ENCODE data around the gene CCND3. TPM values are rescaled to one million over a fixed set of nuclear protein-coding genes. Genes with fewer than 3 reads are reported as not detected.

CCND3 gene
- total RNA-seq, 1 donor from 2014 or later = 182 TPM

GRCh38 chr6:41929924-41930323 lies 11.7 kb downstream of the CCND3 start:
- Histone ChIP-seq H3K27ac (no peak overlapping the region), H3K27me3 (ENCODE audit: low read depth) (no peaks in the 10 kb centered on the region), H3K9me3 (no peaks in the 10 kb centered on the region), H3K4me1 (peaks cover 9% of the 10 kb centered on the region), H3K36me3 (peaks cover 87% of the 10 kb centered on the region), H3K4me3 (no peak overlapping the region)
- intact Hi-C loops (cut with DNase I) = loop anchor here (10.0 kb wide), 1 partner anchor 115 kb away; no protein-coding TSS in a partner anchor
- TF ChIP-seq, protein P1, sequence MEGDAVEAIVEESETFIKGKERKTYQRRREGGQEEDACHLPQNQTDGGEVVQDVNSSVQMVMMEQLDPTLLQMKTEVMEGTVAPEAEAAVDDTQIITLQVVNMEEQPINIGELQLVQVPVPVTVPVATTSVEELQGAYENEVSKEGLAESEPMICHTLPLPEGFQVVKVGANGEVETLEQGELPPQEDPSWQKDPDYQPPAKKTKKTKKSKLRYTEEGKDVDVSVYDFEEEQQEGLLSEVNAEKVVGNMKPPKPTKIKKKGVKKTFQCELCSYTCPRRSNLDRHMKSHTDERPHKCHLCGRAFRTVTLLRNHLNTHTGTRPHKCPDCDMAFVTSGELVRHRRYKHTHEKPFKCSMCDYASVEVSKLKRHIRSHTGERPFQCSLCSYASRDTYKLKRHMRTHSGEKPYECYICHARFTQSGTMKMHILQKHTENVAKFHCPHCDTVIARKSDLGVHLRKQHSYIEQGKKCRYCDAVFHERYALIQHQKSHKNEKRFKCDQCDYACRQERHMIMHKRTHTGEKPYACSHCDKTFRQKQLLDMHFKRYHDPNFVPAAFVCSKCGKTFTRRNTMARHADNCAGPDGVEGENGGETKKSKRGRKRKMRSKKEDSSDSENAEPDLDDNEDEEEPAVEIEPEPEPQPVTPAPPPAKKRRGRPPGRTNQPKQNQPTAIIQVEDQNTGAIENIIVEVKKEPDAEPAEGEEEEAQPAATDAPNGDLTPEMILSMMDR (IDR thresholded peaks at IDR 0.05) = no peak
- DNase-seq (no peak), ATAC-seq (peak; percentile 25 to 42)

GRCh38 chr6:41927253-41927652 lies 14.4 kb downstream of the CCND3 start:
- no peak overlapping the region for H3K27ac ChIP-seq
- H3K36me3 ChIP-seq = peaks cover 61% of the 10 kb centered on the region
- no peaks in the 10 kb centered on the region for H3K9me3 ChIP-seq
- no peak overlapping the region for H3K4me3 ChIP-seq
- DNase-seq (no peak), ATAC-seq (no peak)
- peaks cover 21% of the 10 kb centered on the region for H3K4me1 ChIP-seq
- TF ChIP-seq, protein P1 (IDR thresholded peaks at IDR 0.05) = no peak
- intact Hi-C loops (cut with DNase I) = no loop called here
- no peaks in the 10 kb centered on the region for H3K27me3 ChIP-seq (ENCODE audit: low read depth)

DNA sequence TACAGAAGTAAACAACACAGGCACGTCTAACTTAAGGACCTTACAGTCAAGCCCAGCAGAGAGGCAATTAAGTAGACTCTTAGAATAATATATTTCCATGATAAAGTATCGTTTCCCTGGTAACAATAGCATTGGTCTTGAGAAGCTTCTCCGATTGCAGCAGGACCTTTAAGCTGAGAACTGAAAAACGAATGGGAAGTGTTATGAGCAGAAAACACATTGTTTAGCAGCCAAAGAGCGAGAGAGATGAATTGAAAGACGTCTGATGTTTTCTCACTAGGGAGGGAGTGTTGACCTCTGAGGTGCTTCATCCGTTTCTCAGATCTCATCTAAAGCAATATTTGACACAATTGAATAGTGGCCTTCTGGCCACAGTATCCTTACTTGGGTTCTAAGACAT lies 19.5 kb downstream of the CCND3 start:
- no peak for ATAC-seq
- Histone ChIP-seq H3K36me3 (peaks cover 10% of the 10 kb centered on the region), H3K4me3 (peak overlapping the region; percentile 73), H3K9me3 (no peaks in the 10 kb centered on the region), H3K4me1 (peaks cover 34% of the 10 kb centered on the region), H3K27ac (peak overlapping the region; percentile 97), H3K27me3 (ENCODE audit: low read depth) (no peaks in the 10 kb centered on the region)
- no peak for DNase-seq
- intact Hi-C loops (cut with DNase I) = no loop called here
- TF ChIP-seq, protein P1 (IDR thresholded peaks at IDR 0.05) = no peak

DNA sequence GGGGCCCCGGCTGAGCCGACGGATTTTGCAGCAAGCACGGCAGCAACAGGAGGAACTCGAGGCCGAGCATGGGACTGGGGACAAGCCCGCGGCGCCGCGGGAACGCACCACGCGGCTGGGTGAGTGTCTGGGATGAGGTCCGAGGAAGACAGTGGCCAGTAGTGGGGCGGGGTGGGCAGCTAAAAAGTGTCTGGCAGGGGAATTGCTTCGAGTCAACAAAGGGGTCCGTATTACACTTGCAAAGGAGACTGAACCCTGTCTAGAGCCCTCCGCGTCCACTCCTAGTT lies 20.0 kb downstream of the CCND3 start:
- TF ChIP-seq, protein P1 (IDR thresholded peaks at IDR 0.05) = no peak
- Histone ChIP-seq H3K36me3 (peaks cover 6% of the 10 kb centered on the region), H3K9me3 (no peaks in the 10 kb centered on the region), H3K4me3 (peak overlapping the region; percentile 73), H3K27me3 (ENCODE audit: low read depth) (no peaks in the 10 kb centered on the region), H3K27ac (peak overlapping the region; percentile 97), H3K4me1 (peaks cover 34% of the 10 kb centered on the region)
- ATAC-seq (peak; percentile 40 to 51), DNase-seq (no peak)
- intact Hi-C loops (cut with DNase I) = no loop called here

DNA sequence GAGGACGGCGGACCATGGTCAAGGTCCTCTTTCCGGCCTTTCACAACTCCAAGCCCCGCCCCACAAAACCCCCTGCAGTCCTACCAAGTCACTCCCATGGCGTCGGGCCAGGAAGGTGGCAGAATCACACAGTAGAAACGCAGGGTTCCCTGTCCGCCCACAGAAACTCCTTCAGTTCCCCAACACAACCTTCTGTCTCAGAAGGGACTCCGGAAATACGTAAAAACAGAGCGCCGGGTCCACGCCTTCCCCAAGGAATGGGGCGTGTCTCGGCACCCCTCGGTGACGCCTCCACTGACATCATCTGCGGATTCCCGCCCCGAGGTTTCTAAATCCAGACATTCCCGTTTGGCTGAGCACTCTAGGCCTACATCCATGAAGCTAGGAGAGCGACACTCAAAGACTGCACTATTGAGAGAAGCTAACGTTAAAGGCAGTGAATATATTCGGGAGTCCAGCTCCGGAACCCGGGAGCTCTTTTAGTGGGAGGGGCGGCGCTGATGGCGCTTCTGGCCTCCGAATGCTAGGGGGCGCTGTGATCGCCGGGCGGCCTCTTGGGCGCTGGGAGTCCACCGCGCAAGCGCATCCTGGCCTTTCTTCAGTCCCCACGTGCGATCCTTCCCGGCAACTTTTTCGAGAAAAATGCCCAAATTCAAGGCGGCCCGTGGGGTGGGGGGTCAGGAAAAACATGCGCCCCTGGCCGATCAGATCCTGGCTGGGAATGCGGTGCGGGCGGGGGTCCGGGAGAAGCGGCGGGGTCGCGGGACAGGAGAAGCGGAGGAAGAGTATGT lies 20.5 kb downstream of the CCND3 start, which contains the start of the genes BYSL and MED20:
TSS of gene BYSL (plus strand) at position 579 of the 791 bp plus-strand sequence. CDS start at position 643, 64 bp downstream.
TSS of gene MED20 (minus strand) at position 219 of the 791 bp plus-strand sequence. CDS start at position 98, 121 bp downstream.
- intact Hi-C loops (cut with DNase I) = no loop called here
- H3K36me3 ChIP-seq = peaks cover 10% of the 10 kb centered on the region
- H3K9me3 ChIP-seq = no peaks in the 10 kb centered on the region
- DNase-seq (peak; percentile 93), ATAC-seq (peak; percentile 97 to 99)
- H3K27ac ChIP-seq = peak within 1 kb of the TSS; percentile 97
- H3K27me3 ChIP-seq (ENCODE audit: low read depth) = no peaks in the 10 kb centered on the region
- H3K4me3 ChIP-seq = peak within 1 kb of the TSS; percentile 73
- H3K4me1 ChIP-seq = peaks cover 34% of the 10 kb centered on the region
- TF ChIP-seq, protein P1 (IDR thresholded peaks at IDR 0.05) = peak; percentile 99

Data from lower lobe of right lung (tissue), 2 donors.